Measurements from ENCODE around the gene LPXN. TPM values are rescaled to one million over a fixed set of nuclear protein-coding genes. Genes with fewer than 3 reads are reported as not detected.

The LPXN gene
- total and polyA plus RNA-seq, 3 donors from 2014 or later: 14.5 to 17.3 (median 15.8) TPM

DNA sequence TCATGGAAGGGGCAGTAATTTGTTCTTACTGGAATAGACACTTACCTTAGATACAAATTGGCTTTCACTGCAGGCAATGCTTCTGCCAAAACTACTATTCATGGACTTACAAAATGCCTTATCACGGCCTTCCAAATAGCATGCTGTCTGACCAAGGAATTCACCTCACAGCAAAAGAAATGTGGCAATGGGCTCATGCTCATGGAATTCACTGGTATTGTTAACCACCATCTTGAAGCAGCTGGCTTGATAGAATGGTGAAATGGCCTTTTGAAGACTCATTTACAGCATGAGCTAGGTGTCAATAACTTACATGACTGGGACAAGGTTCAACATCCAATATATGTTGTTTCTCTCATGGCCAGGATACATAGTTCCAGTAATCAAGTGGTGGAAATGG is 89.7 kb downstream of the LPXN start:
- intact Hi-C loops (cut with DNase I; ENCODE audit: low total_unique reads): no loop called here
- DNase-seq: no peak
- no peak overlapping the region for H3K27ac ChIP-seq
- no peaks in the 10 kb centered on the region for H3K27me3 ChIP-seq
- no peaks in the 10 kb centered on the region for H3K4me1 ChIP-seq
- WGBS, 2 donors: 83 to 85% methylated on average over 1 of the region's 1 CpG
- no peaks in the 10 kb centered on the region for H3K9me3 ChIP-seq
- TF ChIP-seq CTCF (IDR thresholded peaks at IDR 0.05): no peak
- no peak for TF ChIP-seq POLR2A (IDR thresholded peaks at IDR 0.05)
- H3K36me3 ChIP-seq (ENCODE audit: low read depth, missing control alignments): no peaks in the 10 kb centered on the region
- H3K4me3 ChIP-seq: no peak overlapping the region

Other genes with a start within 250 kb of the LPXN start
- gene OR5B17, start 216.8 kb downstream of the LPXN start, total RNA-seq: not detected
- gene OR5B17, start 216.8 kb downstream of the LPXN start, polyA plus RNA-seq (ENCODE audit: insufficient read depth, low read depth, low replicate concordance): not detected
- gene OR5B3, start 169.0 kb downstream of the LPXN start, total RNA-seq: not detected
- not detected for gene OR5B3, start 169.0 kb downstream of the LPXN start, polyA plus RNA-seq (ENCODE audit: insufficient read depth, low read depth, low replicate concordance)
- under 1 TPM; 0.47 to 0.62 TPM for gene OR5B2, start 147.7 kb downstream of the LPXN start, total RNA-seq
- not detected for gene OR5B2, start 147.7 kb downstream of the LPXN start, polyA plus RNA-seq (ENCODE audit: insufficient read depth, low read depth, low replicate concordance)
- under 1 TPM in 1 of 2 donors, not detected in 1; 0.71 TPM for gene OR5B12, start 133.6 kb downstream of the LPXN start, total RNA-seq
- gene OR5B12, start 133.6 kb downstream of the LPXN start, polyA plus RNA-seq (ENCODE audit: insufficient read depth, low read depth, low replicate concordance): not detected
- under 1 TPM; 0.62 to 0.71 TPM for gene OR5B21, start 67.8 kb downstream of the LPXN start, total RNA-seq
- not detected for gene OR5B21, start 67.8 kb downstream of the LPXN start, polyA plus RNA-seq (ENCODE audit: insufficient read depth, low read depth, low replicate concordance)
- 100 to 1,000 TPM in 1 of 2 donors, 10 to 100 TPM in 1; 99.0 to 126 TPM for gene ZFP91, start 3.2 kb upstream of the LPXN start, total RNA-seq
- 215 TPM for gene ZFP91, start 3.2 kb upstream of the LPXN start, polyA plus RNA-seq (ENCODE audit: insufficient read depth, low read depth, low replicate concordance)
- gene CNTF, start 46.8 kb upstream of the LPXN start, total RNA-seq: 1 to 10 TPM; 1.3 to 1.6 TPM
- gene CNTF, start 46.8 kb upstream of the LPXN start, polyA plus RNA-seq (ENCODE audit: insufficient read depth, low read depth, low replicate concordance): 1.0 TPM
- 1 to 10 TPM in 1 of 2 donors, not detected in 1; 1.0 TPM for gene GLYAT, start 156.1 kb upstream of the LPXN start, total RNA-seq
- 1.9 TPM for gene GLYAT, start 156.1 kb upstream of the LPXN start, polyA plus RNA-seq (ENCODE audit: insufficient read depth, low read depth, low replicate concordance)